RPMI7951 (cell line): ENCODE data around the gene EMX2. TPM values are rescaled to one million over a fixed set of nuclear protein-coding genes. Genes with fewer than 3 reads are reported as not detected.

ENCODE experiments used
- total RNA-seq: library from RNA; depleted of rRNA; stranded (reverse); fragments of >200 nt; shearing (Covaris generic); gene quantifications from 2 replicates; pipeline ENCODE4 v1.2.3, GENCODE V29; 2014; rRNA removed

Gene EMX2
- total RNA-seq, 1 experiment from 2014 or later, result not detected

Other genes starting within 250 kb of the EMX2 start
- 8.5 and 11.9 TPM in 2 replicates for gene PDZD8, start 167.3 kb upstream of the EMX2 start, total RNA-seq